ENCODE data around the gene RETREG1.
"Not testable (repeated sequence)": the region's sequence is repeated elsewhere in the genome, so short reads cannot be mapped to it uniquely, and the experiment has no call there.

RETREG1 gene

GRCh38 chr5:16550316-16550952 is 66.4 kb downstream of the RETREG1 start:
- DNase-seq: no peak

- DNase-seq: no peak
These were observed 67.1 kb downstream of the RETREG1 start for GRCh38 chr5:16549491-16550206.

- no peak for DNase-seq
These were observed 68.0 kb downstream of the RETREG1 start for GRCh38 chr5:16548812-16549211.

GRCh38 chr5:16548115-16548514 is 68.7 kb downstream of the RETREG1 start:
- DNase-seq: no peak

- no peak for DNase-seq
These were observed 69.5 kb downstream of the RETREG1 start for GRCh38 chr5:16547200-16547842.

- DNase-seq: no peak
These were observed 70.1 kb downstream of the RETREG1 start for GRCh38 chr5:16546732-16547131.

- no peak for DNase-seq
These were observed 72.0 kb downstream of the RETREG1 start for GRCh38 chr5:16544607-16545374.

GRCh38 chr5:16543206-16543605 is 73.6 kb downstream of the RETREG1 start:
- not testable (repeated sequence) for DNase-seq

GRCh38 chr5:16542236-16542635 is 74.6 kb downstream of the RETREG1 start:
- peak; percentile 14 for DNase-seq

- DNase-seq: not testable (repeated sequence)
These were observed 75.2 kb downstream of the RETREG1 start for GRCh38 chr5:16541592-16541991.

GRCh38 chr5:16540421-16540820 is 76.4 kb downstream of the RETREG1 start:
- DNase-seq: no peak

- no peak for DNase-seq
These were observed 77.6 kb downstream of the RETREG1 start for GRCh38 chr5:16539169-16539666.

- DNase-seq: no peak
These were observed 78.8 kb downstream of the RETREG1 start for GRCh38 chr5:16538006-16538405.

GRCh38 chr5:16536818-16537217 is 80.0 kb downstream of the RETREG1 start:
- no peak for DNase-seq

GRCh38 chr5:16536246-16536645 is 80.6 kb downstream of the RETREG1 start:
- DNase-seq: no peak

- DNase-seq: no peak
These were observed 82.5 kb downstream of the RETREG1 start for GRCh38 chr5:16534280-16534679.

- DNase-seq: no peak
These were observed 85.6 kb downstream of the RETREG1 start for GRCh38 chr5:16531063-16531648.

- DNase-seq: peak; percentile 25
These were observed 87.5 kb downstream of the RETREG1 start for GRCh38 chr5:16529306-16529705.

GRCh38 chr5:16528382-16529110 is 88.3 kb downstream of the RETREG1 start:
- no peak for DNase-seq

- DNase-seq: no peak
These were observed 91.1 kb downstream of the RETREG1 start for GRCh38 chr5:16525651-16526050.

- no peak for DNase-seq
These were observed 92.5 kb downstream of the RETREG1 start for GRCh38 chr5:16524286-16524685.

All from NCI-H2081 treated with DMSO at 0.1 percent for 48 hours (cell line).